DMS114 treated with DMSO at 0.1 percent for 48 hours (cell line): Measurements from ENCODE around the gene ABI1.
"Not testable (repeated sequence)": the region's sequence is repeated elsewhere in the genome, so short reads cannot be mapped to it uniquely, and the experiment has no call there.

Experiments used
- DNase-seq: peaks from one replicate; lab custom pipeline; 2025; ENCODE audit not compliant: unreplicated experiment; lab: John Stamatoyannopoulos, UW

ABI1 gene

DNA sequence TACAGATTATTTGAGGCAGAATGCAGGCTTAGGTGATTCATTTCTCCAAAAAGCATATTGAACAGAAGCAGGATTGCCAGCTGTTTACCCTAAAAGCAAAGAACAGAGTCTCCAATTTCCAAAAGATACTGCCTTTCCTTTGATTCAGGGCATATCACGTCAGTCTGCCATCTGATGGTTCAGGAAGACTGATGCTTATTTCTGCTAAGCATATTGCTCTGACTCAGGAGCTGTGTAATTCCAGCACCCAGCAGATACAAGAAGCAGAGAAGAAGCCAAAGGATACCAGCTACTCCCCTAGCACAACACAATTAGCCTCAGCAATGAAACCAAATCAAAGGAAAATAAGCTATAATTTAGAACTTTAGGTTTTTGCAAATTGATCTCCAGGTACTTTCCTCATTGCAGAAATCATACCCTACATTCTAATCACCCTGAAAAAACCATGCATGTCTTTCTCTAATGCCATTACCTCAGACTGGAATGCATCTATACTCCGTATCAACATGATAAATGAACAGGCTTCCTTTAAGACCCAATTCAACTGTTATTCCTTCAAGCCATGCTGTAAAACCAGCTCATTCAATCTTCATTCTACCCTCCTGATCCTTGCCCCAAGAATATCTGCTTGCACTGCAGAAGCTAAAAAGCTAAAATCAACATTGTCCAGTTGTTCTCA is 55.1 kb downstream of the ABI1 start:
- no peak for DNase-seq

DNA sequence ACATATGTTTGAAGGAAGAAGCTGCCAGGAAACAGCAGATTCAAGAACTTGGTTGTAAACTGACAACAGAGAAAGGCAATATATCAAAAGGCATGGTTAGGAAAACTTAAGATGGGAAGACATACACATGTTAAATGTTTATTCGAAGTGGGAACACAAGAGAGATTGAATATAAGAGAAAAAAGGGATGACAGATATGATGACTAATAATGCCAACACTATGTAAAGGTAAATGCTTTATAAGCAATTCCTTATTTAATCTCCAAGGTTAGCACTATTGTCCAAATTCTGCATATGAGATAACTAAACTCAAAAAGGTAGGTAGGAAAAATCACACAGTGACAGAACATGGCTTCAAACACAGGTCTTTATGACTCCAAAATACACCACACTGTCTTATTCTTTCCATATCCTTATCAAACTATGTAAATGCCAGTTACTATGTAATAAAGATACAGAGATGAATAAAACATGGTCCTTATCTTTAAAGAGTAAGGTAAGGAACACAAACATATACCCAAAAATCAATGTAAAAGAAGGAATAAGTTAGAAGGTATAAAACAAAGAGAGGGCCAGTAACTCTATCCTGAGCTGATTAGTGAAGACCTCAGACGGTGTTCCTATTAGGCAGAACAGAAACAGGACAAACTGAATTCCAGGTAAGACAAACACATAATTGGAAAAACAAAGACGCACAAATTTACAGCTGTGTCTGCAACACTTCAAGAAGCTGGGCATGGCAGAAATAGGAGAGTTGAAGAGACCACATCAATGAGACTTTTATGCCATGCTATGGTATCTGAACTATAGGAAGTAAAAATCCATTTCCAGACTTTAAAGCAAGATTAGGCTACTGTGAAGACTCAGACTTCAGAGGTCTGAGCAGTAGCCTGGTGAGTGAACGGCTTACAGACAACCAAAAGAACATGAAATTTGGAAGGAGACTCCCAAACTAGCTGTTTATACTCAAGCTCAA is 56.1 kb downstream of the ABI1 start:
- DNase-seq: no peak

DNA sequence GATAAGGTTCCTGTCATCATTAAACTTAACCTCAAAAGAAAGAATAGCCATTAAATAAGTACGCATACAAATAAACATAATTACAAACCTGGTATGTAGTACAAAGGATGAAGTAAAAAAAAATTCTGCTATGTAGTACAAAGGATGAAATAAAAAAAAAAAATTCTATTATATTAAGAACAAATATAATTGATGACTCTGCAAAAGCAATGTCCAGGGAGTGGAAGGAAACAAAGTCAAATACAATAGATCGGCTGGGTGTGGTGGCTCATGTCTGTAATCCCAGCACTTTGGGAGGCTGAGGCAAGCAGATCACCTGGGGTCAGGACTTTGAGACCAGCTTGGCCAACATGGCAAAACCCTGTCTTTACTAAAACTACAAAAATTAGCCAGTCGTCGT is 56.9 kb downstream of the ABI1 start:
- DNase-seq: no peak

DNA sequence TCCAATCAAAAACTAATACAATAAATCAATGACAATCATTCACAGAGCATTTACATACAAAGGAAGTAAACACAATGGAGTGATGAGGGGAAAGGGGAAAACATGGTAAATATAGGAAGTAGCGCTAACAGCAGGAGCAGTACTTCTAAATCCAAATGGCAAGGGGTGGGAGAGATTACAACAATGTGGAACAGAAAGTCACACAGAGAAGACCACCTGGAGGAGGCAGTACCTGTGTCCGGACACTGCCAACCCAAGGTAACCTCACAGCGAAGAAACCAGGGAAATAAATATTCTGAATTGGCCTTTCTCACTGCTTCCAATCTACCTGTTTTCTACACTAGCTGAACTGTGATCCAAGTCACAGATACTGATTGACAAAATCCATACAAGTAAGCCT is 58.2 kb downstream of the ABI1 start:
- no peak for DNase-seq

DNA sequence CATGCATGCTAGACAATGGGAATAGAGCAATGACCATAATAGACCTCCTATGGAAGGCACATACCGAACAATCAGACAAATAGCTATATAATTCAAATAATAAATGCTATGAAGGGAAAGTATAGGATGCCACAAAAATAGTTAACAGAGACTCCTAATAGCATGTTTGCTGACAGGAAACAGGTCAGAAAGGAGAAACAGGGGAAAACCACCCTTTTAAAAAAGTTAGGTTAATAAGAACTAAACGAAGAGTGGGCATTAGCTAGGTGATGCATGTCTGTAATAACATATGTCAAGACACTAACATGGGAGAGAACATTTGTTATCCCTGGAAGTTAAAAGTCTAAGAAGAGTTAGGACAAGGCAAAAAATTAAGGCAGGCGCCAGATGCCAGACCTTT is 58.9 kb downstream of the ABI1 start:
- no peak for DNase-seq

DNA sequence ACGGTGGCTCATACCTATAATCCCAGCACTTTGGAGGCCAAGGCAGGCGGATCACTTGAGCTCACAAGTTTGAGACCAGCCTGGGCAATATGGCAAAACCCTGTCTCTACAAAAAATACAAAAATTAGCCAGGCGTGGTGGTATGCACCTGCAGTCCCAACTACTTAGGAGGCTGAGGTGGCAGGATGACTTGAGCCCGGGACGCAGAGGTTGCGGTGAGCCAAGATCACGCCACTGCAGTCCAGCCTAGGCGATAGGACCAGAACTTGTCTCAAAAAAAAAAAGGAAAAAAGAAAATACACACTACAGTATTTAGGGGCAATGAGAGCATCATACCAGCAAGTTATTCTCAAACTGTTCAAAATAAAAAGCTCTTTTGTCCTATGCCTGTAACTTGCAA is 59.5 kb downstream of the ABI1 start:
- DNase-seq: no peak

DNA sequence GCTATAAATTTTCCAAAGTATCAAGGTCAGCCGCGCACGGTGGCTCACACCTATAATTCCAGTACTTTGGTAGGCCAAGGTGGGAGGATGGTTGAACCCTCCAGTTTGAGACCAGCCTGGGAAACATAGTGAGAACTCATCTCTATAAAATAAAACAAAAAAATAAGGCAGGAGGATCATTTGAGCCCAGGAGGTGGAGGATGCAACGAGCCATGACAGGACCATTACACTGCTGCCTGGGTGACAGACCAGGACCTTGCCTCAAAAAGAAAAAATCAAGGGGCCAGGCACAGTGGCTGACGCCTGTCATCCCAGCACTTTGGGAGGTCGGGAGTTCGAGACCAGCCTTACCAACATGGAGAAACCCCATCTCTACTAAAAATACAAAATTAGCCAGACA is 60.3 kb downstream of the ABI1 start:
- no peak for DNase-seq

DNA sequence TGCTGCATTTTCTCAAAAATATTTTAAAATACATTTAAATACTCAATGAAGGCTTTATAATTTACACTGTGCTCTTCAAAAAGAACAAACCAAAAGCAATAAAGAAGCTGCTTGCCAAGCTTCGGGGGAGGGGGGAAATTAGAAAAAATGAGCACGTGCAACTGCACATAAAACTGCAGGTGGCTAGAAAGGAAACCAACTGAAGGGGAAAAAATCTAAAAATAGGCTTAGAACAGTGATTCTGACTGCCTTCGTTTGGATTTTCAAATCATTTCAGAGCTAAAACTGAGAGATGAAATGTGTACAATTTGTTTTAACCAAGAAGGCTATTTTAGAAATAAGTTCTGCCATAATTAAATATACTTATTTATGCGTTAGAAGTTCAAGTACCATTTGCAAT is 61.4 kb downstream of the ABI1 start:
- no peak for DNase-seq

DNA sequence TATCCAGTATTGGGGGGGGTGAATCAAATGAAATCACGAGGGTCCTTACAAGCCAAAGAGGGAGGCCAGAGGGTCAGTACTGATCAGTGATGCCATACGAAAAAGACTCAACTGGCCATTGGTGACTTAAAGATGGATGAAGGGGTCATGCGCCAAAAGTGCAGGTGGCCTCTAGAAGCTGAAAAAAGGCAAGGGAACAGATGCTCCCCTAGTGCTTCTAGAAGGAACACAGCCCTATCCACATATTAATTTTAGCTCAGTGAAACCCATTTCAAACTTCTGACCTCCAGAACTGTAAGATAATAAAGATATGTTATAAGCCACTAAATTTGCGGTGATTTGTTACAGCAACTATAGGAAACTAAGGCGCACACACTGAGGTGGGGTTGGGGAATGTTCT is 62.5 kb downstream of the ABI1 start:
- no peak for DNase-seq

DNA sequence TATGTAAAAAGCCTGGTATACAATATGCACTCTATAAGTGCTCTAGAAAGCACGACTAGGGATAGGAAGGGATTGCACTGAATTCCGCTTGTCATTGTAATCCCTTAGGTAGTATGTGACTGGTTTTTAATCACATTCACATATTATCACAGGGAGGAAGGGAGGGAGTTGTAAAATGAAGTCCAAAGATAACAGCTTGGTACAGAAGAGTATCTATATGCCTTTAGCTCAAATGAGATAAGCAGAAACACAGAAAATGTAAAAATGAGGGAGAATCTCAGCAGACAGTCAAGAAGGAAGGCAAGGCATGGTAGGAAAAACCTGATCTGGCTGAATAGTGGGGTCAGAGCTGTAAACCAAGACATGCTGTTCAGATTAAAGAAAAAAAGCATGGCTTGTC is 63.4 kb downstream of the ABI1 start:
- DNase-seq: no peak

DNA sequence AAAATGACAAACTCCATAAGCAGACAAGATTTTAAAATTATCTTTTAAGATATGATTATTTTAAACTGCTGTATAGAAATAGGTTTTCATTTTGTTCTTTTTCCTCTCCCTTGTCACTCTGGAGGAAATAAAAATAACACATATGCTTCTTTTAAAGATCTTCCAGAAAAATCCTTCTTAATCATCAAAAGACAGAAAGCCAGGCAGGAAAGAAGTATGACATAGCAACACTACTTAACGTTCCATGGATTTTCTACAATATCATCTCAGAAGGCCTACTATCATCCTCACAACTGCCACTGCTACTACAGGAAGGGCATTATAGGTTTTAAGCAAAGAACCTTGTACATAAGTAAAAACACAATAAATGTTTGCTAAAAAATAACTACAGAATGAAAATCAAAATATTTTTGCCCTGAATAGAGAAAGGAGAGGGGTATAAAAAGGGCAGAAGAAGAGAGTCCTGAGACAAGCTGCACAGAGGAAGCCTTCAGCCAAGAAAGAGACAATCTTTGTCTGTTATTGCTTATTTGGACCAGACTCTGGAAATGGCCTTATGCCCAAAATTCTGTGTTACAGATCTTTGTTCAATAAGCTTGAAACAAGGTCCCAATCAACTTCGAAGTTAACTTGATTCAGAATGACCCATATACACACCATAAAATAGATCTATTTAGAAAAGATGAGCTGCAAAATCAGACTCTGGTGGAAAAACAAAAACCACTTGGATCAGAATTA is 67.8 kb downstream of the ABI1 start:
- DNase-seq: no peak

DNA sequence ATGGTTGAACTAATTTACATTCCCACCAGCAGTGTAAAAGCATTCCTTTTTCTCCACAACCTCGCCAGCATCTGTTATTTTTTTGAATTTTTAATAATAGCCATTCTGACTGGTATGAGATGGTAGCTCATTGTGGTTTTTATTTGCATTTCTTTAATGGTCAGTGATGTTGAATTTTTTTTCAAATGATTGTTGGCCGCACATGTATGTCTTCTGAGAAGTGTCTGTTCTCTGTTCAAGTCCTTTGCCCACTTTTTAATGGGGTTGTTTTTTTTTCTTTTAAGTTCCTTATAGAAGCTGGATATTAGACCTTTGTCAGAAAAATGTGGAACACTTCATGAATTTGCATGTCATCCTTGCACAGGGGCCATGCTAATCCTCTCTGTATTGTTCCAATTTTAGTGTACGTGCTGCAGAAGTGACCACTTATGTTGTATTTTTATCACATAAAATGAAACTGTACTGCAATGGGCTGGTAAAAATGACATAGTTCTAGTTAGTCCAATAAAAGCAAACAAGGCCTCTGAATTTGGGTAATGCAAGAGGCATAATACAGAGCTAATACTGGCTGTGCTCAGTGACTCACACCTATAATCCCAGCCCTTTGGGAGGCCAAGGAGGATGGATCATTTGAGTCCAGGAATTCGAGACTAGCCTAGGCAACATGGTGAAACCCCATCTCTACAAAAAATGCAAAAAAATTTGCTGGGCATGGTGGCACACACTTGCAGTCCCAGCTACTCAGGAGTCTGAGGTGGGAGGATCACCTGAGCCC is 70.3 kb downstream of the ABI1 start:
- no peak for DNase-seq

DNA sequence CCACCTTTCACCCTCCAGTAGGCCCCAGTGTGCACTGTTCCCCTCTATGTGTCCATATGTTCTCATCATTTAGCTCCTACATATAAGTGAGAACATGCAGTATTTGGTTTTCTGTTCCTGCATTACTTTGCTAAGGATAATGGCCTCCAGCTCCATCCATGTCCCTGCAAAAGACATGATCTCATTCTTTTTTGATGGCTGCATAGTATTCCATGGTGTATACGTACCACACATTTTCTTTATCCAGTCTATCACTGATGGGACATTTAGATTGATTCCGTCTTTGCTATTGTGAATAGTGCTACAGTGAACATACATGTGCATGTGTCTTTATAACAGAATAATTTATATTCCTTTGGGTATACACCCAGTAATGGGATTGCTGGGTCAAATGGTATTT is 71.0 kb downstream of the ABI1 start:
- DNase-seq: not testable (repeated sequence)

DNA sequence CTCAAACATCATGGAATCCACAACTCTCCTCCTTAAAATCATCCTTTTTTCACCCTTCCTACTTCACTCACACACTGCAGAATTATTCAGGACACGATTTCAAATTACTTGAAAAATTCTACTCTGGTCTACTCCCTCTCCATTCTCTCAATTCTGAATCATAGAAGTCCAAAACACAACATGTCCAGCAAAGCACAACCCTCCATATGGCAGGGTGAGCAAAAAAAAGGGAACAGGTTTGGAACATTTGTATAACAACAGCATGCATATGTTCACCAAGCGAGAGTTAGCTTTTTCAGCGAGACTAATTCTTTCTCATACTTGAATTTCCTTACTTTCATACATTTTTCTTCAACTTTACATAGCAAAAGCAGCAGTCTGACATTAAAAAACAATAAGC is 73.4 kb downstream of the ABI1 start:
- no peak for DNase-seq

DNA sequence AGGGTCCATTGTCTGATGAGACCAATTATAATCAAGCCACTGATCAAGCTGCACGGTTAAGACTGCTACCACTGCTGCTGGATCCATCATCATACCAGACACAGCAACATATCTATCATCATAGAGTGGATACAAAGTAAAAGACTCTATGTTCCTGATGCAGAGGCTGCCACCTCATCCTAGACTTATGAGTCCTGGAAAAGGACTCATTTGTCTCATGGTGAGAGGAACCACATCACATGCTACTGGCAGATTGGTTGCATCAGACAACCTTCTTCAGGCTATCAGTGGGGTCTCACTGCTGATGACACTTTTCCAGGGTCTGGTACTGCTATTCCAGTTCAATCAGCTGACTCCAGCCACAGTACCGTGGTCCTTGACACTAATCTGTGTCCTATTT is 79.0 kb downstream of the ABI1 start:
- no peak for DNase-seq

DNA sequence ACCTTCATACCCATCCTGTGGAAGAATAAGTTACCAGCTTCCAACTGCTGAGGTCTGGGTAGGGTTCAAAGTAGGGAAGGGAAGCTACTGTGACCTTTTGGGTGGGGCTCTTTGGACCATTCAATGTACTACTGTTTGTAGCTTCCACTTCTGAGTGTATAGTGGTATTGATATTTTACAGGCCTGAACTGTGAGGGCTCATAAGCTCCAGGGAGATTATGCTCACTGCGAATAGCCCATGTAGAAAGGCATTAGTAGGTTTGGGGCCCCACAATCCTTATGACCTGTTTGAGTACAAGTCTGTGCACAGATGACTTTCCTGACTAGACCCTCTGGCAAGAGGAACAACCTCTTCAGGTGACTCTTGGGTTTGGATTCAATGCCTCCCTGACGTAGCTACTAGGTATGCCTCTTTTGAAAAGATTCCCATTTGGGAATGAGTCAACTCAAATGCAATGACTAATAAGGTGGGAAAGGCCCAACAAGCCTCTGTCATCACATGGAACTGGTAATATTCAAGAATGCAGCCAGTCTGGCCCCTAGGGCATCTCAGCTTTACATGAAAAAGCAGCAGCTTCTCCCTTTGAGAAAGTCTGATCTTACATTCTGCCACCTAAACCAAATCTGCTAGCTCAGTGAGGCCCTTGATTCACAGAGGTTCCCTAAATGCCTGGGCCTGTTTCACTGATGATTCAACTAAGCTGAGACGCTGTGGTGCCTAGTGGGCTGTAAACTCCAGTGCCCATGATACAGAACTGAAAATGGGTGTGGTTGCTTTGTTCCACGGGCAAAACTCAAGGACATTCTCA is 79.8 kb downstream of the ABI1 start:
- no peak for DNase-seq

DNA sequence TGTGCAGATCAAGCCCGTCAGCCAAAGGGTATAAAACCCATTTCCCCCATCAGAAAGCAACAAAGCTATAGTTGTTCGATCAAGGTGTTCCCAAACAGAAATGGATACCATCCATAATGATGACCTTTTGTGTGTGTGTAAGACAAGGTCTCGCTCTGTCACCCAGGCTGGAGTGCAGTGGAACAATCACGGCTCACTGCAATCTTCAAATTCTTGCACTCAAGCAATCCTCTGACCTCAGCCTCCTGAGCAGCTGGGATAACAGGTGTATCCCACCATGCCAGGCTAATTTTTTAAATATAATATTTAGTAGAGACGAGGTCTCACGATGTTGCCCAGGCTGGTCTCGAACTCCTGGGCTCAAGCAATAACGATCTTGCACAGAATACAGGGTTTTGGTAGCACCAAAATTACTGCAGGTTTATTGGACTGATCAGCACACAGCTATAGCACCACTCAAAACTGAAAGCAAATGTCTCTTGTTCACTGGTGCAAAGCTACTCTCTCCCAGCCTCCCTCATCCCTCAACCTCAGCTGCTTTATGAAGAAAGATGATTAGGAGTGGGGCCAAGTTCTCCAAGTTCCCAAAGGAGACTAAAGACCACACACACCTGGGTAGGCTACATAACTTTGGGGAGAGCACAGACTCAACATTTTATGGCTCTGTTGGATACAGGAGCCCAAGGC is 80.5 kb downstream of the ABI1 start:
- no peak for DNase-seq

DNA sequence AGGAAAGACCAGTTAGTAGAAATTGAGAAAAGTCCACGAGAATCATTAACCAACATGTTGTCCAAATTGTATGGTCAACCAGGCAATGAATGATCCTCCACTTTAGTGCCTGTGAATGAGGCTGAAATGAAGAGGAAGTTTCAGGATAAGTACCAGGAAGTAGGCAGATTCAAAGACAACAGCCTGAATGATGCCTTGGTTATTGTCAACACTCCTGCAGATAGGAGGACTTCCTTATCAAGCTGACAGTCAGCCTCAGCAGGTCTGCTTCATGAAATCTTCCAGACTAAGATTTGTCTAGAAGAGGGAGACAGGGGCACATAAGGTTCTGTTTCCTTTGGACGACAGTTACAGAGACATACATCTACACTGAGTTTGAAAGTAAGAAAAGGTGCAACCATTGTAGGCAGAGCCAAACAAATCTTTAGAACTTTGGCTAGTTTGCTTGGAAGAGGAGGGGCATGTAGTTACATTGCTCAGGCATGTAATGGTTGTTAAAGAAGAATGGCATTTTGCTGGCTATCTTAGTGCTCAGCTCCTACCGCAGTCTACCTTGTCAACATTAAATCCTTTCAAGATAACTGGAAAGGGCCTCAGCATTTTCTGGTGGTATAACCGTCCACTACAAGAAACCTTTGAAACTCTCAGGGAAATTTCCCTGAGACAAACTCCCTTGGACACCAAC is 81.4 kb downstream of the ABI1 start:
- DNase-seq: no peak

DNA sequence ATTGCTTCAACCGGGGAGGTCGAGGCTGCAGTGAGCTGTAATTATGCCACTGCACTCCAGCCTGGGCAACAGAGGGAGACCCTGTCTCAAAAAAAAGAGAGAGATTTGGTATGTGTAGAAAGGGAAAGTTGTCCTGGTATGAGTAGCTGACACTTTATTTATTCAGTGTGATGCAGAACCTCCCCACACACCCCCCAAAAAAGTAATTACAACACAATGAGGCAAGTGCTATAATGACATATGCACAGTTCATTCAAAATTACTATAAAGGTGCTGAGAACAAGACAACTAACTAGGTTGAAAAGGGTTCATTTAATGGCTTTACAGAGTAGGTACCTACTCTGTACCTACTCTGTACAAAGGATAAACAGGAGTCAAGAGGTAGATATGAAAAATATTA is 83.1 kb downstream of the ABI1 start:
- no peak for DNase-seq
